Neural cell (in vitro differentiated cells): ENCODE measurements around the gene RBBP7.

Experiments used
- POLR2AphosphoS5 ChIP-seq: IDR thresholded peaks from 2 replicates; pipeline ENCODE4 v1.6.1; 2012
- REST ChIP-seq: IDR thresholded peaks from 2 replicates; pipeline ENCODE4 v1.6.1; 2012; ENCODE audit warnings: borderline replicate concordance
- TF ChIP-seq, protein P1 (sequence below): fragments of 450-650 bp; IDR thresholded peaks from 2 replicates; pipeline ENCODE4 v1.5.1; 2014; ENCODE audit warnings: antibody characterized with exemption, mild to moderate bottlenecking, moderate library complexity; ENCODE audit not compliant: poor library complexity, severe bottlenecking

DNA sequence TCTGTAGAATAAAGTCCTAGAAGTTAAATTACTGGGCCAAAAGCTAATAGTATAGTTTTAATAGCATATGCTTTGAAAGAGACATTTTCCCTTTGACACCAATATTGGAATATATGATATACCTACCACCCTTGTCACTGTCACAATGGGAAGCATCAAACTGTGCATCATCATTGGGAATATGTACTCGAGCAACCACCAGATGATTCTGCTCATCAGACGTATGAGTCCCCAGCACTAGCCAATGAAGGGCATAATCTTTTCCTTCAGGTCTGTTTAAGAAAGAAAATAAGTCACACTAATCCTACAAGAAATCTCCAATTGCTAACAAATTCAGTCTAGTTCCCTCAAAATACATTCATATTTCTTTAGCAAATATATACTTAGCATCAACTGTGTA, 7.3 kb downstream of the RBBP7 start:
- TF ChIP-seq, protein P1, sequence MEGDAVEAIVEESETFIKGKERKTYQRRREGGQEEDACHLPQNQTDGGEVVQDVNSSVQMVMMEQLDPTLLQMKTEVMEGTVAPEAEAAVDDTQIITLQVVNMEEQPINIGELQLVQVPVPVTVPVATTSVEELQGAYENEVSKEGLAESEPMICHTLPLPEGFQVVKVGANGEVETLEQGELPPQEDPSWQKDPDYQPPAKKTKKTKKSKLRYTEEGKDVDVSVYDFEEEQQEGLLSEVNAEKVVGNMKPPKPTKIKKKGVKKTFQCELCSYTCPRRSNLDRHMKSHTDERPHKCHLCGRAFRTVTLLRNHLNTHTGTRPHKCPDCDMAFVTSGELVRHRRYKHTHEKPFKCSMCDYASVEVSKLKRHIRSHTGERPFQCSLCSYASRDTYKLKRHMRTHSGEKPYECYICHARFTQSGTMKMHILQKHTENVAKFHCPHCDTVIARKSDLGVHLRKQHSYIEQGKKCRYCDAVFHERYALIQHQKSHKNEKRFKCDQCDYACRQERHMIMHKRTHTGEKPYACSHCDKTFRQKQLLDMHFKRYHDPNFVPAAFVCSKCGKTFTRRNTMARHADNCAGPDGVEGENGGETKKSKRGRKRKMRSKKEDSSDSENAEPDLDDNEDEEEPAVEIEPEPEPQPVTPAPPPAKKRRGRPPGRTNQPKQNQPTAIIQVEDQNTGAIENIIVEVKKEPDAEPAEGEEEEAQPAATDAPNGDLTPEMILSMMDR, result no peak
- no peak for TF ChIP-seq POLR2AphosphoS5
- no peak for TF ChIP-seq REST
